Aorta (tissue), 5 donors: ENCODE measurements around the gene CCZ1B. TPM values are rescaled to one million over a fixed set of nuclear protein-coding genes. Genes with fewer than 3 reads are reported as not detected.
"Not testable (repeated sequence)": the region's sequence is repeated elsewhere in the genome, so short reads cannot be mapped to it uniquely, and the experiment has no call there.

Source experiments
- ATAC-seq: fragments of 200-7000 bp; cut with Tn5 transposase; one replicate; pipeline ENCODE4 v1.9.1; 2022; ENCODE audit warnings: moderate library complexity; ENCODE audit not compliant: low FRiP score
- DNase-seq, 2 donors: peaks; one replicate each; pipeline ENCODE4 v3.0.0-alpha.2; 2020
- H3K27ac ChIP-seq, 2 donors: one replicate each; pipeline ENCODE4 v1.5.1; 2013; ENCODE audit warnings: low read length in 2 of 2, mild to moderate bottlenecking in 2 of 2, moderate library complexity in 2 of 2, control low read depth in 1 of 2, inconsistent platforms in 1 of 2, low read depth in 1 of 2
- H3K27me3 ChIP-seq, 2 donors: one replicate each; pipeline ENCODE4 v1.6.1; 2013; ENCODE audit warnings: control low read depth in 1 of 2, low read length in 1 of 2, mild to moderate bottlenecking in 1 of 2, moderate library complexity in 1 of 2; ENCODE audit not compliant: insufficient read depth in 2 of 2, control insufficient read depth in 1 of 2
- H3K36me3 ChIP-seq, 2 donors: one replicate each; pipeline ENCODE4 v1.6.1; 2013; ENCODE audit warnings: control low read depth in 1 of 2, low read length in 1 of 2, mild to moderate bottlenecking in 1 of 2; ENCODE audit not compliant: insufficient read depth in 2 of 2, control insufficient read depth in 1 of 2
- H3K4me1 ChIP-seq, 2 donors: one replicate each; pipeline ENCODE4 v1.6.1; 2013; ENCODE audit warnings: low read length in 2 of 2, control low read depth in 1 of 2, mild to moderate bottlenecking in 1 of 2, moderate library complexity in 1 of 2; ENCODE audit not compliant: insufficient read depth in 2 of 2, control insufficient read depth in 1 of 2
- H3K4me3 ChIP-seq, 2 donors: one replicate each; pipeline ENCODE4 v1.5.1; 2013; ENCODE audit warnings: low read length in 2 of 2, control low read depth in 1 of 2, mild to moderate bottlenecking in 1 of 2
- H3K9me3 ChIP-seq: one replicate; pipeline ENCODE4 v1.6.1; 2013; ENCODE audit warnings: mild to moderate bottlenecking, low read length; ENCODE audit not compliant: control insufficient read depth
- WGBS, 2 donors: extraction: QIAGEN DNeasy Blood & Tissue Kit; methylation state at CpG; one replicate each; pipeline ENCODE4 v1.1.7; 2013; 5-methylcytosine and 5-hydroxymethylcytosine counted together
- intact Hi-C, 2 donors: fragments of 100-400 bp; cut with DNase I; formaldehyde crosslinking; loops; one replicate each; pipeline versions ENCODE4 v1.14.2 to v1.15.0; 2022
- polyA plus RNA-seq, 2 donors: library from polyadenylated mRNA; stranded (reverse); fragments of 200-250 nt; gene quantifications; one replicate each; pipeline ENCODE4 v1.2.3, GENCODE V29; 2013
- total RNA-seq, 2 donors: library from RNA; stranded (reverse); fragmentation: NEBNext Ultra II Directional; extraction: Animal tissue kit (Norgen Biotek cat#: 25700); gene quantifications; one replicate each; pipeline ENCODE4 v1.2.1, GENCODE V29; 2021
- donor health status: healthy with polysubstance abuse.
- donor health status: Bipolar disorder and iron deficiency.
- donor health status: DM: no; HTN: no; CAD: no.
- donor health status: DM: no; HTN: no; CAD: no.
- donor health status: DM: yes; HTN: yes; CAD: no.

CCZ1B gene
- total and polyA plus RNA-seq, 4 donors: 16.8 to 74.4 (median 49.1) TPM

GRCh38 chr7:6855563-6856131 lies 29.6 kb upstream of the CCZ1B start:
- ATAC-seq, intact Hi-C loops, H3K27me3 ChIP-seq, H3K36me3 ChIP-seq, H3K4me1 ChIP-seq, H3K9me3 ChIP-seq, H3K27ac ChIP-seq, DNase-seq, H3K4me3 ChIP-seq: not testable (repeated sequence)
- 2 to 4% methylated on average over 7 to 46 of the region's 47 CpGs for whole genome bisulfite sequencing, 2 donors

GRCh38 chr7:6854747-6855562 lies 28.9 kb upstream of the CCZ1B start:
- ATAC-seq, H3K27ac ChIP-seq, H3K4me3 ChIP-seq, H3K4me1 ChIP-seq, H3K27me3 ChIP-seq, intact Hi-C loops, H3K9me3 ChIP-seq, H3K36me3 ChIP-seq, DNase-seq: not testable (repeated sequence)
- 2 to 3% methylated on average over 27 to 65 of the region's 71 CpGs for WGBS, 2 donors

- ATAC-seq, H3K4me1 ChIP-seq, H3K9me3 ChIP-seq, DNase-seq, intact Hi-C loops, H3K36me3 ChIP-seq, H3K27ac ChIP-seq, H3K4me3 ChIP-seq, H3K27me3 ChIP-seq: not testable (repeated sequence)
- 90 to 92% methylated on average over 17 of the region's 17 CpGs for WGBS, 2 donors
Observed at GRCh38 chr7:6853681-6854080, 27.6 kb upstream of the CCZ1B start.

GRCh38 chr7:6849127-6849526 lies 23.1 kb upstream of the CCZ1B start:
- DNase-seq, H3K4me3 ChIP-seq, H3K27ac ChIP-seq, H3K36me3 ChIP-seq, intact Hi-C loops, ATAC-seq, H3K27me3 ChIP-seq, H3K9me3 ChIP-seq, H3K4me1 ChIP-seq: not testable (repeated sequence)
- 89 to 91% methylated on average over 6 of the region's 6 CpGs for WGBS, 2 donors

- intact Hi-C loops, ATAC-seq, H3K4me3 ChIP-seq, DNase-seq, H3K27ac ChIP-seq, H3K36me3 ChIP-seq, H3K4me1 ChIP-seq, H3K27me3 ChIP-seq, H3K9me3 ChIP-seq: not testable (repeated sequence)
- 86 to 89% methylated on average over 13 to 18 of the region's 18 CpGs for WGBS, 2 donors
Observed at GRCh38 chr7:6847751-6848150, 21.7 kb upstream of the CCZ1B start.

GRCh38 chr7:6845971-6846449 lies 19.9 kb upstream of the CCZ1B start:
- DNase-seq, H3K9me3 ChIP-seq, ATAC-seq, H3K27ac ChIP-seq, H3K4me1 ChIP-seq, intact Hi-C loops, H3K4me3 ChIP-seq, H3K27me3 ChIP-seq, H3K36me3 ChIP-seq: not testable (repeated sequence)
- 49 to 56% methylated on average over 16 of the region's 16 CpGs for WGBS, 2 donors

GRCh38 chr7:6843654-6844053 lies 17.6 kb upstream of the CCZ1B start:
- H3K36me3 ChIP-seq, ATAC-seq, H3K27ac ChIP-seq, H3K4me1 ChIP-seq, intact Hi-C loops, H3K27me3 ChIP-seq, DNase-seq, H3K9me3 ChIP-seq, H3K4me3 ChIP-seq: not testable (repeated sequence)
- 51 to 73% methylated on average over 6 of the region's 6 CpGs for WGBS, 2 donors

- H3K4me1 ChIP-seq, H3K27me3 ChIP-seq, intact Hi-C loops, DNase-seq, H3K9me3 ChIP-seq, H3K27ac ChIP-seq, H3K4me3 ChIP-seq, H3K36me3 ChIP-seq, ATAC-seq: not testable (repeated sequence)
- WGBS, 2 donors: 15 to 31% methylated on average over 5 of the region's 5 CpGs
Observed at GRCh38 chr7:6843092-6843491, 17.0 kb upstream of the CCZ1B start.
